Endothelial cell (in vitro differentiated cells): ENCODE results near the gene VIPR1. TPM values are rescaled to one million over a fixed set of nuclear protein-coding genes. Genes with fewer than 3 reads are reported as not detected.

Experiments used
- DNase-seq: peaks from one replicate; pipeline ENCODE4 v3.0.0; 2021; ENCODE audit warnings: low spot score
- H3K27ac Mint-ChIP-seq: one replicate; pipeline ENCODE4 v1.8.0; 2021; ENCODE audit warnings: mixed read lengths, inconsistent platforms; ENCODE audit not compliant: unreplicated experiment
- H3K27me3 Mint-ChIP-seq: one replicate; pipeline ENCODE4 v1.8.0; 2021; ENCODE audit warnings: mild to moderate bottlenecking, moderate library complexity, mixed read lengths, inconsistent platforms; ENCODE audit not compliant: unreplicated experiment
- H3K36me3 Mint-ChIP-seq: one replicate; pipeline ENCODE4 v1.8.0; 2021; ENCODE audit warnings: mild to moderate bottlenecking, low read depth, mixed read lengths, inconsistent platforms; ENCODE audit not compliant: unreplicated experiment
- H3K4me1 Mint-ChIP-seq: one replicate; pipeline ENCODE4 v1.8.0; 2021; ENCODE audit warnings: mild to moderate bottlenecking, mixed read lengths, inconsistent platforms; ENCODE audit not compliant: unreplicated experiment
- H3K4me3 Mint-ChIP-seq: one replicate; pipeline ENCODE4 v1.8.0; 2021; ENCODE audit warnings: mild to moderate bottlenecking, mixed read lengths, inconsistent platforms; ENCODE audit not compliant: unreplicated experiment
- H3K9me3 Mint-ChIP-seq: one replicate; pipeline ENCODE4 v1.8.0; 2021; ENCODE audit warnings: mixed read lengths, inconsistent platforms; ENCODE audit not compliant: unreplicated experiment
- CTCF ChIP-seq: fragments of 200-600 bp; sonication (generic); IDR thresholded peaks from one replicate; pipeline ENCODE4 v1.5.0; 2021; ENCODE audit warnings: antibody characterized with exemption; ENCODE audit not compliant: unreplicated experiment
- total RNA-seq: library from RNA; stranded (reverse); fragmentation: NEBNext Ultra II Directional; extraction: Animal tissue kit (Norgen Biotek cat#: 25700); gene quantifications from one replicate; pipeline ENCODE4 v1.2.1, GENCODE V29; 2021; ENCODE audit not compliant: unreplicated experiment

VIPR1 gene
- total RNA-seq, 1 donor from 2014 or later: 5.4 TPM

GRCh38 chr3:42468111-42468510 is 34.3 kb upstream of the VIPR1 start:
- H3K27ac Mint-ChIP-seq: no peak overlapping the region
- no peak for DNase-seq
- no peaks in the 10 kb centered on the region for H3K9me3 Mint-ChIP-seq
- H3K4me3 Mint-ChIP-seq: no peak overlapping the region
- H3K27me3 Mint-ChIP-seq: no peaks in the 10 kb centered on the region
- no peak for TF ChIP-seq CTCF
- peaks cover 2% of the 10 kb centered on the region for H3K4me1 Mint-ChIP-seq
- no peaks in the 10 kb centered on the region for H3K36me3 Mint-ChIP-seq

- no peak for TF ChIP-seq CTCF
- Mint-ChIP-seq H3K9me3 (no peaks in the 10 kb centered on the region), H3K36me3 (no peaks in the 10 kb centered on the region), H3K4me3 (no peak overlapping the region), H3K27ac (no peak overlapping the region), H3K27me3 (peaks cover 7% of the 10 kb centered on the region), H3K4me1 (peaks cover 6% of the 10 kb centered on the region)
- no peak for DNase-seq
Measured at GRCh38 chr3:42472555-42472954, 29.9 kb upstream of the VIPR1 start.

GRCh38 chr3:42473083-42473932 is 29.1 kb upstream of the VIPR1 start:
- Mint-ChIP-seq H3K9me3 (no peaks in the 10 kb centered on the region), H3K27ac (no peak overlapping the region), H3K4me3 (no peak overlapping the region), H3K27me3 (peaks cover 7% of the 10 kb centered on the region), H3K4me1 (peaks cover 6% of the 10 kb centered on the region), H3K36me3 (no peaks in the 10 kb centered on the region)
- TF ChIP-seq CTCF: no peak
- no peak for DNase-seq

GRCh38 chr3:42476225-42477125 is 26.0 kb upstream of the VIPR1 start:
- Mint-ChIP-seq H3K27me3 (peaks cover 9% of the 10 kb centered on the region), H3K4me3 (no peak overlapping the region), H3K27ac (no peak overlapping the region), H3K9me3 (peaks cover 7% of the 10 kb centered on the region), H3K4me1 (peaks cover 6% of the 10 kb centered on the region), H3K36me3 (no peaks in the 10 kb centered on the region)
- no peak for TF ChIP-seq CTCF
- no peak for DNase-seq

- peaks cover 9% of the 10 kb centered on the region for H3K9me3 Mint-ChIP-seq
- H3K36me3 Mint-ChIP-seq: no peaks in the 10 kb centered on the region
- no peak overlapping the region for H3K4me3 Mint-ChIP-seq
- H3K4me1 Mint-ChIP-seq: peaks cover 6% of the 10 kb centered on the region
- DNase-seq: no peak
- H3K27me3 Mint-ChIP-seq: peaks cover 9% of the 10 kb centered on the region
- no peak for TF ChIP-seq CTCF
- H3K27ac Mint-ChIP-seq: no peak overlapping the region
Measured at GRCh38 chr3:42477696-42478095, 24.7 kb upstream of the VIPR1 start.
